ENCODE measurements around the gene CPT1C.
"Not testable (repeated sequence)": the region's sequence is repeated elsewhere in the genome, so short reads cannot be mapped to it uniquely, and the experiment has no call there.

Gene CPT1C

DNA sequence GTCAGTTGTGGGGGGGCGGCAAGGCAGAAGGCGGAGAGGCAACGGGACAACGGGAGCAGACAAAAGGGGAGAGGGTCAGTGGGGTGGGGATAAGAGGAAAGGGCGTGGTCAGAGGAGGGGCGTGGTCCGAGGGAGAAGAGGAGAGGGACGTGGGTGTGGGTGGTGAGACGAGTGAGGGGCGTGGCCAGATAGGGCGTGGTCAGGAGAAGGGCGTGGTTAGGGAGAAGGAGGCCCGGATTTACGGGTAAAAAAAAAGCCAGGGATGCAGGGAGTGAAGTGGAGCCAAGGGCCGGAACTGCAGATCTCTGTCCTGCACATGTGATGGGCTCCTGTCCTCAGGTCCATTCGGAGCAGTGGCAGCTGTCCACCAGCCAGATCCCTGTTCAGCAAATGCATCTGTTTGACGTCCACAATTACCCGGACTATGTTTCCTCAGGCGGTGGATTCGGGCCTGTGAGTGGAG, 21.5 kb downstream of the CPT1C start:
- no peak for DNase-seq

DNA sequence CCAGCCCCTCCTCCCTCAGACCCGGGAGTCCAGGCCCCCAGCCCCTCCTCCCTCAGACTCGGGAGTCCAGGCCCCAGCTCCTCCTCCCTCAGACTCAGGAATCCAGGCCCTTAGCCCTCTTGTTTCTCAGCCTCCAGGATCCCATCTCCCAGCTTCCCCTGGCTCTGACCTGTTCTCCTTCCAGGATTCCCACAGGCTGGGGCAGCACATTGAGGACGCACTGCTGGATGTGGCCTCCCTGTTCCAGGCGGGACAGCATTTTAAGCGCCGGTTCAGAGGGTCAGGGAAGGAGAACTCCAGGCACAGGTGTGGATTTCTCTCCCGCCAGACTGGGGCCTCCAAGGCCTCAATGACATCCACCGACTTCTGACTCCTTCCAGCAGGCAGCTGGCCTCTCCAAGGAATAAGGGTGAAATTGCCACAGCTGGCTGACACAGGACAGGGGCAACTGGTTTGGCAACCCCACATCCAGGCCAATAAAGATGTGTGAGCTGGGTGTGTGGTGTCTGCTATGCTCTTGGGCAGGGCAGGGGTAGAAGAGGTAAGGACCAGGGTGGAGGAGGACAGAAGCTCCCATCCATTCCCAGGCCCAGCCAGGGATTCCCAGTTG, 22.4 kb downstream of the CPT1C start:
- no peak for DNase-seq

- no peak for DNase-seq
Observed at GRCh38 chr19:49716154-49716553, 25.2 kb downstream of the CPT1C start.

GRCh38 chr19:49718511-49718910, 27.6 kb downstream of the CPT1C start:
- no peak for DNase-seq

GRCh38 chr19:49718991-49719390, 28.1 kb downstream of the CPT1C start:
- DNase-seq: no peak

DNA sequence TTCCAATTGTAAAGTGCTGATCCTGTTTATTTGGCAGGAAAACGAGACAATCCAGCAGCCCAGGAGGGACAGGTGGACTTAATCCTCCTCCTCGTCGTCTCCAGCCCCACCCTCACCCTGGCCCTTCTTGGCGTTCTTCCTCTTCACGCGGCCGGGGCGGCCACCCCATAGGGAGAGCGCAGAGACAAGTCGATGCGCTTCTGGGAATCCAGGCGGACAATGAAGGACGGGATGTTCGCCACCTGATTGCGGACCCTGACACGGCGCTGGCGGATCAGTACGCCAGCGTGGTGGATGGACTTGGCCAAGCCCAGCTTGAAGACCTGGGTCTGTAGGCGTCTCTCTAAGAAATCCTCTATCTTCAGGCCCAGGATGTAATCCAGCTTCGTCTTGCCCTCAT, 28.5 kb downstream of the CPT1C start:
- not testable (repeated sequence) for DNase-seq

GRCh38 chr19:49727217-49728030, 36.5 kb downstream of the CPT1C start:
- DNase-seq: no peak

GRCh38 chr19:49730166-49730565, 39.2 kb downstream of the CPT1C start:
- DNase-seq: no peak

GRCh38 chr19:49738268-49738667, 47.4 kb downstream of the CPT1C start:
- DNase-seq: no peak

DNA sequence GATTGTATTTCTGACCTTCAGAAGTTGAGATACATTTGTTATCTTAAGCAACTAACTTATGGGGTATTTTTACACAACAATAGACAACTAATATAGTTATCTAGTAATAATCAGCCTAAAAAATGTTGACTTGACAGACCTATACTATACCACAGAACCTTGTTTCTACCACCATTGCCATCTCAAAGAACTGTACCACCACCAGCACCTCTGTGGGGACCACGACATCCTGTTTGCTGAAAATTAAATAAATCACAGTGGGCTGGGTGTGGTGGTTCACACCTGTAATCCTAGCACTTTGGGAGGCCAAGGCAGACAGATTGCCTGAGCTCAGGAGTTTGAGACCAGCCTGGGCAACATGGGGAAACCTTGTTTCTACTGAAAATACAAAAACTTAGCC, 48.2 kb downstream of the CPT1C start:
- DNase-seq: no peak

- DNase-seq: no peak
Observed at GRCh38 chr19:49739933-49740332, 49.0 kb downstream of the CPT1C start.

DNA sequence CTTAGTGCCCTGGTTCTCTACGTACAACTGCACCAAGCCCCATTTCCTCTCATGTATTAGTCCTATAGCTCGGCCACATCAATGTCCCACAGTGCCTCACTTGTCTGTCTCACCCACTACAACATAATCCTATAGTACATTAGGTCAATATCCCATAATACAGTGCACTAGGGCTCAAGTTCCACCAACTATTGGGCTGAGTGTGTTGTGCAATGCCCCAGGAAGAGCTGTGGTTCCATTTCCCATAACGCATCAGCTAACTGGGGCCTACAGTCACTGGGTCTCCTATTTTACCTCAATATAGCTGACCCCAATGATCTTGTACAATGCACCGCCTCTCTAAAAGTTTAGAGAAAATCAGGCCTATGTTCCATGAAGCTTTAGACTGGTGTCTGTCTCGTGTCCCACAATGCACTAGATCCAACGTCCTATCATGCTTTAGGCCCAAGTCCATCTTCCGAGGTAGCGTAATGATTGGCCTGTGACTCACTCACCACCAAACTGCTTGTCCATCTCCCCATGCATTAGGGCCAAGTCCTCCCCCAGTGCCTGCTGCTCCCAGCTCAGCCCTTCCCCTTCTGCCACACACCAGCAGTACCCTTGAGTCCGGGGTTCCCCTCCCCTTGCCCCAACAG, 50.4 kb downstream of the CPT1C start:
- no peak for DNase-seq

GRCh38 chr19:49744946-49745381, 54.0 kb downstream of the CPT1C start:
- DNase-seq: no peak

- DNase-seq: peak; percentile 38 to 71
Observed at GRCh38 chr19:49746206-49746958, 55.5 kb downstream of the CPT1C start.

DNA sequence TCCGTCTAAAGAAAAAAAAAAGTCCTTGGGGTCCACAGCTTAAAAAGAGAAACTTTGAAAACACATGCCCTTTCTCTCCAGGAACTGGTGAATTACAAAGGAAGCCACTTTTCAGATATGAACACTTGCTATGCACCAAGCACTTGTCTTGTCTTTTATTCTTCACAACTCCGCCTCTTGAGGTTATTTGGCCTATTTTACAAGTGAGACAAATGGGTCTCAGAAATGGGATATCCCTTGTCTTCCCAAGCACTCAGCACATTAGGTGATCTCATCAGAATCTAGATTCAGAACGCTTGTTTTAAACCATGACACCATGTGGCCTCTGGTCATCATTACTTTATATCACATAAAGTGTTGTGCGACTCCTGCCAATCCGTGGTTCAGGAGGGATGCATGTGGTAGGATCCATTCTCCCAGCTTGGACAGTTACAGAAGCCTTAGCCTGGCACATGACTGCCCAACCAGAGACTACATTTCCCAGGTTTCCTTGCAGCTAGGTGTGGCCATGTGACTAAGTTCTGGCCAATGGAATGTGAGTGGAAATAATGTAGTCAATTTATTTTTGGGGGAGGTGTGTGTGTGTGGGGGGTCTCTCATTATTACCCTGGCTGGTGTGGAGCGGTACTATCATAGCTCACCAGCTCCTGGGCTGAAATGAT, 58.3 kb downstream of the CPT1C start:
- no peak for DNase-seq

DNA sequence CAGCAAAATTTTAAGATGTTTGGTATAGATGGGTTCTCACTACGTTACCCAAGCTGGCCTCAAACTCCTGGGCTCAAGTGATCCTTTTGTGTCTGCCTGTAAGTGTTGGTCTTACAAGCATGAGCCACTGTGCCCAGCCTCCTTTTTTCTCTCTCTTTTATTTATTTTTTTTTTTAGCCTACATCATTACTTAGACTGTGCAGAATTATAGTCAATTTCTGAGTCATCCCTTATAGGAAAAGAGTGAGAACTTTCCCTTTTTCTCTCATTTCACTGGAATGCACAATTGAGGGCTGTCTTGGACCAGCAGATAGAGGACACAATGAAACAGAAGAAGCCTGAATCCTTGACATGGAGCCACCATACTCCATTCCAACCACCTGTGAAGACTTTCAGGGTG, 58.9 kb downstream of the CPT1C start:
- DNase-seq: no peak

DNA sequence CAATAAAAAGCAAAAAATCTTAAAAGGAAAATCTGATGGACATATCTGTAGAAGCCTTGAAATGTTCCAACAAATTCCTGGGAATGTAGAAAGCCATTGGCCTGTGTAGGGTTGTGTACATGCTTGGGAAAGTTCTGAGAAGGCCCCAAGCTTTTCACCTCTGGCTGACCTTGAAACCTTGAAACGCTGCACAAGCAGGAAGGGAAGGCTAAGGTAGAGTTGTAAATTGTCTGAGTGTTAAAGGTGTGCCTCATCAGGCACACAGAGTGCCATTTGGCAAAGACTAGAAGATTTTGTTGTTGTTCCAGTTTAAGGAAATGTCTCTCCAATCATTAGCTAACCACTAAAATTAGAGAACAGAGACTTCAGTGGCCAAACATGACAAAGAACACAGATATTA, 61.8 kb downstream of the CPT1C start:
- DNase-seq: no peak

GRCh38 chr19:49755956-49756355, 65.0 kb downstream of the CPT1C start:
- no peak for DNase-seq

DNA sequence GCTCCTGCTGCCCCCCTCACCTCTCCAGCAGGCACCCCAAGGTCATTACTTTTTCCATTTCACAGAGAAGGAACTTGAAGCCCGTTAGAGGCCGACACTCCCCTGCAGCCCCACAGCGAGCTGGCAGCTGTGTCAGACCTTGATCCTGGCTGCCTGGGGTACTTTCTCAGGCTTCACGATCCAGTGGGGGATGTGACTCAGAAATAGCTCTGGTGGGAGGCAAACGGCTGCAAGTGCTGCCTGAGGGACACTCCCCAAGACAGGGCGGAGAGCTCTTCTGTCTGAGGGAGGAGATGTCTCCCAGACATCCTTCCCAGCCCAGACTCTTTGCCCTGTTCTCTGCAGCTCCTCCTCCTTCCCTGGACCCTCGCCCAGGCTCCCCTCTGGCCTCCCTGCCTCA, 67.4 kb downstream of the CPT1C start:
- DNase-seq: no peak

- no peak for DNase-seq
Observed at GRCh38 chr19:49761249-49761624, 70.3 kb downstream of the CPT1C start.

- DNase-seq: no peak
Observed at GRCh38 chr19:49761625-49762311, 70.9 kb downstream of the CPT1C start.

- DNase-seq: no peak
Observed at GRCh38 chr19:49763230-49763629, 72.3 kb downstream of the CPT1C start, which contains the start of gene TSKS. TSS of gene TSKS (minus strand) at chr19:49763306. CDS start at chr19:49763247, 59 bp downstream.
